IPS-20b (cell line): ENCODE measurements around the gene TP63.
"Not testable (repeated sequence)": the region's sequence is repeated elsewhere in the genome, so short reads cannot be mapped to it uniquely, and the experiment has no call there.

ENCODE experiments used
- H3K27ac ChIP-seq: one replicate; pipeline ENCODE4 v1.5.1; 2013; ENCODE audit warnings: low read length
- H3K27me3 ChIP-seq: 2 replicates; pipeline ENCODE4 v1.6.1; 2013; ENCODE audit warnings: mild to moderate bottlenecking, low read length, inconsistent platforms; ENCODE audit not compliant: insufficient read depth
- H3K36me3 ChIP-seq: 2 replicates; pipeline ENCODE4 v1.6.1; 2013; ENCODE audit warnings: low read depth, mild to moderate bottlenecking, inconsistent platforms, low read length, moderate library complexity; ENCODE audit not compliant: insufficient read depth
- H3K4me1 ChIP-seq: 2 replicates; pipeline ENCODE4 v1.6.1; 2013; ENCODE audit warnings: mild to moderate bottlenecking, control low read depth, inconsistent platforms, low read length, moderate library complexity; ENCODE audit not compliant: insufficient read depth
- H3K4me3 ChIP-seq: 2 replicates; pipeline ENCODE4 v1.5.1; 2013; ENCODE audit warnings: mild to moderate bottlenecking, low read length, inconsistent platforms
- H3K9ac ChIP-seq: 2 replicates; pipeline ENCODE4 v1.6.1; 2013; ENCODE audit warnings: low read depth, mild to moderate bottlenecking, inconsistent platforms, low read length, moderate library complexity
- H3K9me3 ChIP-seq: 2 replicates; pipeline ENCODE4 v1.6.1; 2013; ENCODE audit warnings: mild to moderate bottlenecking, low read depth, low read length, inconsistent platforms; ENCODE audit not compliant: insufficient read depth

Gene TP63

GRCh38 chr3:189598530-189599225 lies 32.5 kb upstream of the TP63 start:
- Histone ChIP-seq H3K4me1 (no peaks in the 10 kb centered on the region), H3K9ac (no peak overlapping the region), H3K36me3 (no peaks in the 10 kb centered on the region), H3K9me3 (no peaks in the 10 kb centered on the region), H3K27me3 (no peaks in the 10 kb centered on the region), H3K27ac (no peak overlapping the region), H3K4me3 (no peak overlapping the region)

- Histone ChIP-seq H3K9ac (no peak overlapping the region), H3K27ac (no peak overlapping the region), H3K36me3 (no peaks in the 10 kb centered on the region), H3K4me3 (no peak overlapping the region), H3K4me1 (no peaks in the 10 kb centered on the region), H3K9me3 (no peaks in the 10 kb centered on the region), H3K27me3 (no peaks in the 10 kb centered on the region)
These were observed 28.7 kb upstream of the TP63 start for GRCh38 chr3:189602471-189602870.

GRCh38 chr3:189605717-189606116 lies 25.5 kb upstream of the TP63 start:
- H3K36me3 ChIP-seq, result no peaks in the 10 kb centered on the region
- peaks cover 3% of the 10 kb centered on the region; the same call in 1 of the 2 replicates for H3K9me3 ChIP-seq
- no peak overlapping the region for H3K4me3 ChIP-seq
- no peak overlapping the region for H3K9ac ChIP-seq
- no peaks in the 10 kb centered on the region for H3K4me1 ChIP-seq
- no peak overlapping the region for H3K27ac ChIP-seq
- H3K27me3 ChIP-seq, result no peaks in the 10 kb centered on the region

- Histone ChIP-seq H3K36me3 (no peaks in the 10 kb centered on the region), H3K9ac (no peak overlapping the region), H3K4me3 (no peak overlapping the region), H3K27me3 (no peaks in the 10 kb centered on the region), H3K4me1 (no peaks in the 10 kb centered on the region), H3K27ac (no peak overlapping the region), H3K9me3 (peaks cover 12% of the 10 kb centered on the region; the same call in 1 of the 2 replicates)
These were observed 24.4 kb upstream of the TP63 start for GRCh38 chr3:189606774-189607173.

GRCh38 chr3:189612641-189613040 lies 18.5 kb upstream of the TP63 start:
- not testable (repeated sequence) for H3K9ac ChIP-seq, H3K4me1 ChIP-seq, H3K27ac ChIP-seq, H3K36me3 ChIP-seq, H3K27me3 ChIP-seq, H3K4me3 ChIP-seq
- H3K9me3 ChIP-seq, result peaks cover 12% of the 10 kb centered on the region; the same call in 1 of the 2 replicates

- Histone ChIP-seq H3K27ac (no peak overlapping the region), H3K9ac (no peak overlapping the region), H3K36me3 (no peaks in the 10 kb centered on the region), H3K4me1 (no peaks in the 10 kb centered on the region), H3K27me3 (no peaks in the 10 kb centered on the region), H3K9me3 (peaks cover 12% of the 10 kb centered on the region; the same call in 1 of the 2 replicates), H3K4me3 (no peak overlapping the region)
These were observed 18.1 kb upstream of the TP63 start for GRCh38 chr3:189613122-189613521.

- no peaks in the 10 kb centered on the region for H3K9me3 ChIP-seq
- no peak overlapping the region for H3K27ac ChIP-seq
- H3K27me3 ChIP-seq, result no peaks in the 10 kb centered on the region
- H3K4me1 ChIP-seq, result no peaks in the 10 kb centered on the region
- no peak overlapping the region for H3K9ac ChIP-seq
- H3K4me3 ChIP-seq, result no peak overlapping the region
- no peaks in the 10 kb centered on the region for H3K36me3 ChIP-seq
These were observed 9.1 kb upstream of the TP63 start for GRCh38 chr3:189621948-189622603.

- Histone ChIP-seq H3K4me1 (no peaks in the 10 kb centered on the region), H3K4me3 (no peak overlapping the region), H3K9ac (no peak overlapping the region), H3K9me3 (no peaks in the 10 kb centered on the region), H3K27ac (no peak overlapping the region), H3K36me3 (no peaks in the 10 kb centered on the region), H3K27me3 (no peaks in the 10 kb centered on the region)
These were observed 8.6 kb upstream of the TP63 start for GRCh38 chr3:189622629-189623028.

GRCh38 chr3:189624130-189624529 lies 7.1 kb upstream of the TP63 start:
- H3K4me1 ChIP-seq, result no peaks in the 10 kb centered on the region
- no peak overlapping the region for H3K4me3 ChIP-seq
- H3K9me3 ChIP-seq, result no peaks in the 10 kb centered on the region
- no peak overlapping the region for H3K9ac ChIP-seq
- no peaks in the 10 kb centered on the region for H3K36me3 ChIP-seq
- no peak overlapping the region for H3K27ac ChIP-seq
- H3K27me3 ChIP-seq, result no peaks in the 10 kb centered on the region

- no peak overlapping the region for H3K4me3 ChIP-seq
- H3K36me3 ChIP-seq, result no peaks in the 10 kb centered on the region
- H3K9ac ChIP-seq, result no peak overlapping the region
- no peaks in the 10 kb centered on the region for H3K27me3 ChIP-seq
- no peaks in the 10 kb centered on the region for H3K9me3 ChIP-seq
- no peak overlapping the region for H3K27ac ChIP-seq
- H3K4me1 ChIP-seq, result no peaks in the 10 kb centered on the region
These were observed 6.1 kb upstream of the TP63 start for GRCh38 chr3:189625071-189625470.

- H3K9ac ChIP-seq, result no peak overlapping the region
- no peaks in the 10 kb centered on the region for H3K27me3 ChIP-seq
- no peak overlapping the region for H3K4me3 ChIP-seq
- H3K36me3 ChIP-seq, result no peaks in the 10 kb centered on the region
- no peak overlapping the region for H3K27ac ChIP-seq
- H3K9me3 ChIP-seq, result no peaks in the 10 kb centered on the region
- H3K4me1 ChIP-seq, result no peaks in the 10 kb centered on the region
These were observed 5.6 kb upstream of the TP63 start for GRCh38 chr3:189625572-189625971.

GRCh38 chr3:189626286-189626685 lies 4.9 kb upstream of the TP63 start:
- Histone ChIP-seq H3K27me3 (no peaks in the 10 kb centered on the region), H3K9ac (no peak overlapping the region), H3K9me3 (no peaks in the 10 kb centered on the region), H3K4me1 (no peaks in the 10 kb centered on the region), H3K27ac (no peak overlapping the region), H3K36me3 (no peaks in the 10 kb centered on the region), H3K4me3 (no peak overlapping the region)
